B cell (primary cell): Measurements from ENCODE around the gene TMEM205.

Experiments used
- CTCF ChIP-seq: fragments of 200-600 bp; IDR thresholded peaks from one replicate; pipeline ENCODE4 v1.8.0; 2022; ENCODE audit warnings: antibody characterized with exemption, mild to moderate bottlenecking
- EZH2 ChIP-seq: IDR thresholded peaks from 2 replicates; pipeline ENCODE4 v1.6.1; 2012; ENCODE audit warnings: borderline replicate concordance, low read depth, mild to moderate bottlenecking, moderate library complexity, low read length; ENCODE audit not compliant: insufficient read depth, poor library complexity, severe bottlenecking

DNA sequence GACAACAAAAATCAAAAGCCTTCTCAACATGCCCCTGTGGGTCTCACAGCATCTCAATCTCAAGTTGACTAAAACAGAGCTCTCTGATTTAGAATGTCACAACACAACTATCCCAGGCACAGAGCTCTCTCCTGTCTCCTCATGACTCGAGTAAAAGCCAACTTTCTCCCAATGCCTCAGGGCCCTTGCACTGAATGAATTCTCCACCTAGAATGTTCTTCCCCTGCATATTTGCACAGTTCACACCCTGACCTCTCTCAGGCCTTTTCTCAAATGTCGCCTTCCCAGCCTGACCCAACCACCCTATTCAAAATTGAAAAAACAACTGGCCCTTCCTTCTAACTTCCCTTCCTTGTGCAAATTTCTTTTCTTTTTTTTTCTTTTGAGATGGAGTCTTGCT lies 24.7 kb upstream of the TMEM205 start:
- TF ChIP-seq CTCF (no peak), EZH2 (no peak)
